Urinary bladder (tissue), 4 donors: Measurements from ENCODE around the gene PRDM16. TPM values are rescaled to one million over a fixed set of nuclear protein-coding genes. Genes with fewer than 3 reads are reported as not detected.

Experiments
- DNase-seq: peaks from one replicate; pipeline ENCODE4 v3.0.0-alpha.2; 2015; ENCODE audit errors: extremely low spot score
- H3K27ac ChIP-seq: one replicate; pipeline ENCODE4 v1.5.1; 2013; ENCODE audit warnings: low read depth, mild to moderate bottlenecking, moderate library complexity
- H3K36me3 ChIP-seq: one replicate; pipeline ENCODE4 v1.6.1; 2013; ENCODE audit warnings: mild to moderate bottlenecking, moderate library complexity; ENCODE audit not compliant: insufficient read depth
- H3K4me1 ChIP-seq: one replicate; pipeline ENCODE4 v1.6.1; 2013; ENCODE audit warnings: mild to moderate bottlenecking, moderate library complexity; ENCODE audit not compliant: insufficient read depth
- H3K4me3 ChIP-seq: one replicate; pipeline ENCODE4 v1.5.1; 2013; ENCODE audit warnings: low read depth, low read length
- WGBS: extraction: QIAGEN DNeasy Blood & Tissue Kit; methylation state at CpG from one replicate; pipeline ENCODE4 v1.1.7; 2013; 5-methylcytosine and 5-hydroxymethylcytosine counted together
- polyA plus RNA-seq: library from polyadenylated mRNA; stranded (reverse); fragments of 200-250 nt; gene quantifications from one replicate; pipeline ENCODE4 v1.2.3, GENCODE V29; 2013
- total RNA-seq: library from RNA; depleted of rRNA; stranded (reverse); fragments of >200 nt; gene quantifications from one replicate; pipeline ENCODE4 v1.2.3, GENCODE V29; 2014
- donor health status: healthy with polysubstance abuse.
- donor health status: healthy.

The PRDM16 gene
- total and polyA plus RNA-seq, 2 donors: 2.8 to 3.7 TPM

- 39% methylated on average over 15 of the region's 15 CpGs for WGBS
- no peak overlapping the region for H3K4me3 ChIP-seq
- H3K27ac ChIP-seq: no peak overlapping the region
- H3K4me1 ChIP-seq: no peaks in the 10 kb centered on the region
- no peaks in the 10 kb centered on the region for H3K36me3 ChIP-seq
- no peak for DNase-seq
Measured at GRCh38 chr1:3217181-3217641, 148.2 kb downstream of the PRDM16 start.

- H3K4me1 ChIP-seq: no peaks in the 10 kb centered on the region
- no peak overlapping the region for H3K27ac ChIP-seq
- H3K36me3 ChIP-seq: no peaks in the 10 kb centered on the region
- WGBS: 72% methylated on average over 23 of the region's 23 CpGs
- DNase-seq: no peak
- no peak overlapping the region for H3K4me3 ChIP-seq
Measured at GRCh38 chr1:3217979-3218679, 149.1 kb downstream of the PRDM16 start.

DNA sequence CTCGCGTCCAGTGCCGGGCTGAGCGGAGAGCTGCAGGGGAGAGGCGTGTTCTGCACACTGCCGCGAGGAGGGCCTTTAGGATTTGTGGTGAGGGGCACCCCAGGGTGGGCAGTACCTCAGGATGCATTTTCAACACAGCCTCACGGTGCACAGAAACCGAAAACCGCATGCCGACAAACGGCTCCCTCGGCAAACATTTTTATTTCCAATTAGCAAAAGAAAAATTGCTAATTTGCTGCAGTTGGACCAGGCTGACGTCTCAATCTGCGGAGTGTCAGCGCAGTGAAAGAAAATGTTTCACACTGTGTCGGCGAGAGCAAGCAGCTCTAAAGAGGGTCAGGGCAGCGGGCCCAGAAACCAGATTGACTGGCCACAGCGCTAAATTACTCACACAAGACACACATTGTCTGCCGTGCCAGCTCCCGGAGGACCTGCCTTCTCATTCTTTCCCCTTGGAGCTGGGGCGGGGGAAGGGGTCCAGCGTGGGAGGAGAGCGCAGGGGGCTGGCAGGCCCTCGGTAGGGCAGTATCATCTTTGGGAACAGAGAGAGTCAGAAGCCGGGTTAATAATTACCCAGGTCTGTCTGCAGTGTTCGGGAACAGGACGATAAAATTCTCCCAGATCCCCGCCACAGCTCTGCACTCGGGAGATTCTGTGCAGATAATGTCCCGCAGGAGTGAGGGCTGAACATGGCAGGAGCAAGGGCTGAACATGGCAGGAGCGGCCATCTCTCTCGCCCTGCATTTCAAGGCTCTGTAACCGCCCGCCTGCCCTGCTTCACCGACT is 150.2 kb downstream of the PRDM16 start:
- no peak for DNase-seq
- Histone ChIP-seq H3K4me3 (no peak overlapping the region), H3K4me1 (no peaks in the 10 kb centered on the region), H3K27ac (no peak overlapping the region), H3K36me3 (no peaks in the 10 kb centered on the region)
- WGBS: 62% methylated on average over 37 of the region's 37 CpGs

DNA sequence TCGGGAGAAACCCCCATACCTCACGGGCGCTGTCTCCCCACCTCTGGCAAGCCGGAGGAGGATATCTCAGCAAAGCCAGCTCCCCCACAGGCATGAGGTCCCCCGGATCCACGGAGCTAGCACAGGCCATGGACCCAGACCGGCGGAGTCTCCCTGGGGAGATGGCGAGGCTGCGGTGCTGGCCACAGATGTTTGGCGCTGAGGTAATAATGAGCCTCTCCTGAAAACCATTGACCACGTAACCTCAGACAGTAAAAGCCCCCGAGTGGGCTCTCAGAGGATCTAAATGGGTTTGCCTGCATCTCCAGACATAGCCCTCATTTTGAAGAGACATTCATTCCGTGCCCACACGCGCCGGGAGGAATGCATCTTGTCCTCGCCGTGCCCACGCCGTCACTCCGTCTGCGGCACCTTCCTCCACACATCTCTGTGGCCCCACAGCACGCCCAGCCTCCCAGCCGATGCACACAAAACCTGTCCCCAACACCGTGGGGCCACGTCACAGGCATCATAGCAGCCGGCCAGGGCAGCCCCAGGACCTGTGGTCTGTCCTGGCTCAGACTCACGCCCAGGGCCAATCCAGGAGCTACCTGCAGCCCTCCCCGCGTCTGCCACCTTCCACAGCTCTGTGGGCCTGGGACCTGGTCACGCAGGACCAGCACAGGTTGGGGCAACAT is 150.9 kb downstream of the PRDM16 start:
- Histone ChIP-seq H3K27ac (no peak overlapping the region), H3K4me1 (no peaks in the 10 kb centered on the region), H3K36me3 (no peaks in the 10 kb centered on the region), H3K4me3 (no peak overlapping the region)
- DNase-seq: no peak
- WGBS: 91% methylated on average over 32 of the region's 32 CpGs

DNA sequence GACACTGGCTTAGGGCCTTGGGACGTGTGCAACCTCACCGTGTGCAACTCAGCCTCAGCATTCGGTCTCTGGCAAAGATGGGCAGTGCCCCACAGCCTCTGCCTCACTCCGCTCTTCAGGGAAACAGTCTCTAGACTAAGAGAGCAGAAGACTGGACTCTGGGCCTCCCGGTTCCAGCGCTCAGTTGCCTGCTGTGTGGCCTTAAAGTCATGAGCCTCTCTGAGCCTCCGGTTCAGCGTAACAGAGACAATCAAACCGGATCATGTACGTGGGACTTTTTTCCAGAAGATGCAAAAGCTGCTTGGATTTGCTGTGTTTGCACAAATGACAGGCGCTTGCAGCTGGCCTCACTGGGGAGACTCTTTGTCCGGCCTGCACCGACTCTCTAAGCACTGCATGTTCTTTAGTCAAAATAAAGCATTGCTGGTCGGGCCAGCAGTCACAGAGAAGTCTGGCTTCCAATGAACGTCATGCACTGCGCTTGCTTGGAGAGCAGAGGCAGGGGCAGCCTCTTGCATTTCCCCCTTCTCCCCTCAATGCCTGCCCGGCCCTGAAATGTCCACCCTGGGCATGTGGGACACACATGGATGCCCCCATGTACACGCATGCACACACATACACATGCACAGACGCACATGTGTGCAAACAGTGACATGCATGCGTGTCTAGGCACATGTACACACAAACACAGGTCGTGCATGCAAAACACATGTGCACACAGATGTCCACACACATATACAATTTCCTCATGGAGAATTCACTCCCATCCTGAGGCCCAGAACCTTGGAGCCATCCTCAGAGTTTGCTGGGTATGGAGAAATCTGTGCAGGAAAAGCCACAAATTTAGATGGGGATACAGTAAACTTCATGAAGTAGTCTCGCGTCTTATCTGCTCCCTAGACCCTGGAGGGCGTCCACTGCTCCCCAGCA is 152.4 kb downstream of the PRDM16 start:
- no peaks in the 10 kb centered on the region for H3K36me3 ChIP-seq
- 72% methylated on average over 24 of the region's 24 CpGs for WGBS
- no peak for DNase-seq
- no peaks in the 10 kb centered on the region for H3K4me1 ChIP-seq
- H3K4me3 ChIP-seq: no peak overlapping the region
- no peak overlapping the region for H3K27ac ChIP-seq

- WGBS: 53% methylated on average over 16 of the region's 16 CpGs
- H3K4me1 ChIP-seq: no peaks in the 10 kb centered on the region
- no peak for DNase-seq
- H3K27ac ChIP-seq: no peak overlapping the region
- no peak overlapping the region for H3K4me3 ChIP-seq
- H3K36me3 ChIP-seq: no peaks in the 10 kb centered on the region
Measured at GRCh38 chr1:3222042-3222692, 153.2 kb downstream of the PRDM16 start.

GRCh38 chr1:3225661-3226060 is 156.7 kb downstream of the PRDM16 start:
- H3K4me3 ChIP-seq: no peak overlapping the region
- no peak overlapping the region for H3K27ac ChIP-seq
- H3K4me1 ChIP-seq: no peaks in the 10 kb centered on the region
- DNase-seq: no peak
- 58% methylated on average over 12 of the region's 12 CpGs for whole genome bisulfite sequencing
- H3K36me3 ChIP-seq: no peaks in the 10 kb centered on the region

GRCh38 chr1:3226191-3226590 is 157.2 kb downstream of the PRDM16 start:
- Histone ChIP-seq H3K4me1 (no peaks in the 10 kb centered on the region), H3K36me3 (no peaks in the 10 kb centered on the region), H3K27ac (no peak overlapping the region), H3K4me3 (no peak overlapping the region)
- 21% methylated on average over 15 of the region's 15 CpGs for WGBS
- DNase-seq: no peak

- H3K27ac ChIP-seq: no peak overlapping the region
- no peak for DNase-seq
- H3K36me3 ChIP-seq: no peaks in the 10 kb centered on the region
- WGBS: 54% methylated on average over 27 of the region's 27 CpGs
- no peak overlapping the region for H3K4me3 ChIP-seq
- no peaks in the 10 kb centered on the region for H3K4me1 ChIP-seq
Measured at GRCh38 chr1:3226701-3227350, 157.8 kb downstream of the PRDM16 start.

DNA sequence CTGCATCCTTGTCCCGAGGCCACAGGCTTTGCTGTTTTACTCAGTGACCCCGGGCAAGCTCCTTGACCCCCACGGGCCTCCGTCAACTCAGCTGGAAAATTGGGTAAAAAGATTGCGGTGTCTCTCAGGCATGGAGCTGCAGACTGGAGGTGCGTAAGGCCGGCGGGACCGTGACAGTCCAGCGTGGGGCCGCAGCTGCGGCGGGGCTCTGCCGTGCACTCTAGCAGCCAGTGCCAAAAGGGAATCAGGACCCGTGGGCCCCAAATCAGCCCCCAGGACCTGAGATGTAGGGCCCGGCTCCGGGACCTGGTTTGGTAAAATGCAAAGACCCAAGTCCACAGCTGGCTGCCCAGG is 158.3 kb downstream of the PRDM16 start:
- Histone ChIP-seq H3K36me3 (no peaks in the 10 kb centered on the region), H3K4me1 (no peaks in the 10 kb centered on the region), H3K4me3 (no peak overlapping the region), H3K27ac (no peak overlapping the region)
- no peak for DNase-seq
- WGBS: 73% methylated on average over 17 of the region's 17 CpGs

- H3K27ac ChIP-seq: no peak overlapping the region
- DNase-seq: no peak
- H3K4me3 ChIP-seq: no peak overlapping the region
- no peaks in the 10 kb centered on the region for H3K36me3 ChIP-seq
- WGBS: 89% methylated on average over 20 of the region's 20 CpGs
- H3K4me1 ChIP-seq: no peaks in the 10 kb centered on the region
Measured at GRCh38 chr1:3227893-3228292, 158.9 kb downstream of the PRDM16 start.

GRCh38 chr1:3229081-3229725 is 160.2 kb downstream of the PRDM16 start:
- 79% methylated on average over 14 of the region's 14 CpGs for WGBS
- DNase-seq: no peak
- H3K36me3 ChIP-seq: no peaks in the 10 kb centered on the region
- H3K4me1 ChIP-seq: no peaks in the 10 kb centered on the region
- no peak overlapping the region for H3K27ac ChIP-seq
- H3K4me3 ChIP-seq: no peak overlapping the region
